Glomerular visceral epithelial cell (primary cell): Measurements from ENCODE around the gene NANOS3.
"Not testable (repeated sequence)": the region's sequence is repeated elsewhere in the genome, so short reads cannot be mapped to it uniquely, and the experiment has no call there.

Experiments used
- DNase-seq: peaks from one replicate; pipeline ENCODE4 v3.0.0-alpha.2; 2016; ENCODE audit errors: extremely low spot score

NANOS3 gene

GRCh38 chr19:13843104-13843921 lies 33.6 kb upstream of the NANOS3 start:
- peak; percentile 86 for DNase-seq

DNA sequence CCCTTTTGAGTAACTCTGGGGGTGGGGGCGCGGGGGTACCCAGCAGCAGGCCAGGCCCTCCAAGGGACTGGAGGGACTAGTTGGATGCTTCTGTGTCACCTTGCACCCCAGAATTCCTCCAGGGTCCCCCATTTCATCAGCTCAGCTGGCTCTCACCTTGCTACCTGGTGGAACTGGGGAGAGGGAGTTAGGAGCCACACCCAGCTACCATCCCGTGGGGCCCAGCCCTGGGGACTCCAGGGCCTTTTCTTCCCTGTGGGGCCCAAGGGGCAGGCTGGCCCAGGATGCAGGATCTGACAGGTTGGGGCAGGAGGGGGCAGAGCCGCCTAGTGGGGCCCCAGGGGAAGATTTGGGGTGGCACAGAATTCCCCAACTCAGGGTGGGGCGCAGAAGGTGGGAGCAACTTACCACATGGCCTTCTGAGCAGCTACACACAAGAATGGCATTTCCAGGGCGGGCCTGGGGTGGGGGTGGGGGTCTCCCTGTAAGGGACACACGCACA lies 32.8 kb upstream of the NANOS3 start:
- DNase-seq: no peak

DNA sequence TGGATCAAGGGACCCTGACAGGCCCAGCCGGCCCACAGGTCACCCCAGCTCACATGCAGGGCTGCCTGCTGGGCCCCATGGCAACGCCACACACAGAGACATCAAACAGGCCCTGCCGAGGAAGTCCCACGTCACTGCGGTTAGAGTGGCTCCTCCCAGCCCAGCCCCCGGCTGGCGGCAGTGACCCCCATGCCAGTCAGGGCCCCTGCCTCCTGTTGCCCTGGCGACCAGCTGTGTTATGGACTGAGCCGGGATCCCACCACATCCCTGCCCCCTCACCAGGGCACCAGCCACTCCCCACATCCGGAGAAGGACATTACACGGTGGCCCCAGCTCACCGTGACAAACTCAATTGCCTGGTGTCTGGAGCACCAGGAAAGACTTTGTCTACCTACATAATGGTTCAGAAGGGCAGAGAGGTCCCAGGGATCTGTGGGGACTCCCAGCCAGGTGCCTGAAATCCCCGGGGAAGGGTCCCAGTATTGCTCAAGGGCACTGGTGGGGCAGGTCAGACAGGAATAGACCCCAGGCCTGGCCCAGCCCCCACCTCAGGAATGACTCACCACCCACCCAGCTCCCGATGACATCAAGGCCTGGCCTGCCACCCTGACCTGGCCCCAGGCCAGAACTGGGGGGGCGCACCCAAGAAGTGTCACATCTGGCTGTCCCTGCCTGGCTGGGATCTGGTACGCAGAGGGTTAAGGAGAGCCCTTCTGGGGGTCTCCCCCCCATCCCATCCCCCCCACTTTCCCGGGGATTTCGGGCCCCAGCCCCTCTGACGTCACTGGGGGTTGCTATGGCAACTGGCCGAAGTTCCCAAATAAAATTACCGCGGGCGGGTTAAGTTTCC lies 30.2 kb upstream of the NANOS3 start:
- peak; percentile 99 for DNase-seq

GRCh38 chr19:13847407-13848339 lies 29.3 kb upstream of the NANOS3 start:
- peak; percentile 96 for DNase-seq

- DNase-seq: no peak
Observed at GRCh38 chr19:13848340-13848677, 28.6 kb upstream of the NANOS3 start.

DNA sequence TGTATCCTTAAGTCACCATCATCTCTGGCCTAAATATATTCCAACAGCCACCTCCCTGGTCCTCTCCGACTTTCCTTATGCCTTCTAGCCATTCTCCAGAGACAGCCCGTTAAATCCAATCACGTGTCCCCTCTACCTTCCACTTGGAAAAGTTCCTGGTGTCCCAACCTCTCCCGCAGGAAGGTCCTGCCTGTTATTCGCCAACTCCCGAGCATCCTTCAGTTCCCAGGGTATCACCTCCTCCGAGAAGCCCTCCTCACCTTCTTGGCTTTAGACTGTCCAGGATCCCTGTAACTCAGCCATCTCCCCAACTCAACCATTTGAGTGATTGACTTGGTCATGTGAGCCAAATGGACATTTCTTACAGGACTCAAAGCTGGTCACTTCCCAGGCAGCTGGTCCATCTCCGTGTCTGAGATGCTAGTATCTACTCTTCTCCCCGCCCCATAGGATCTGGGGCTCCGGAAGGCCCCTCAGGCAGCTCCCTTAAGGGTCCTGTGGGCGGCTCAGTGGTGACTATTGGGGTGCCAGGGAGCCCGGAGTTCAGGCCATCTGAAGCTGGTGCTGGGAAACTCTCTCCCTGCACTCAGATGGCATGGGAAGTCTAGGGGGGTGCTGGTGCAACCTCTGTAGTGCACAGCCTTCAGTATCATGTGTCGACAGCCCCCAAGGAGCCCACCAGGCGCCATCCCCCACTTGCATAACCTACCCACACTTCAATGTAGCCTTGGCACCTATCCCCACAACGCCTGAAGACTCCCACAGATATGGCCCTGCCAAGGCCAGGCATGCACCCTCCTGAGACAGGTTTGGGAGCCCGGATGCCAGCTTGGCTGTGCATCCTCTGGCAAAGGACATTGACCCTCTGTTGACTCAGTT lies 27.9 kb upstream of the NANOS3 start:
- no peak for DNase-seq

DNA sequence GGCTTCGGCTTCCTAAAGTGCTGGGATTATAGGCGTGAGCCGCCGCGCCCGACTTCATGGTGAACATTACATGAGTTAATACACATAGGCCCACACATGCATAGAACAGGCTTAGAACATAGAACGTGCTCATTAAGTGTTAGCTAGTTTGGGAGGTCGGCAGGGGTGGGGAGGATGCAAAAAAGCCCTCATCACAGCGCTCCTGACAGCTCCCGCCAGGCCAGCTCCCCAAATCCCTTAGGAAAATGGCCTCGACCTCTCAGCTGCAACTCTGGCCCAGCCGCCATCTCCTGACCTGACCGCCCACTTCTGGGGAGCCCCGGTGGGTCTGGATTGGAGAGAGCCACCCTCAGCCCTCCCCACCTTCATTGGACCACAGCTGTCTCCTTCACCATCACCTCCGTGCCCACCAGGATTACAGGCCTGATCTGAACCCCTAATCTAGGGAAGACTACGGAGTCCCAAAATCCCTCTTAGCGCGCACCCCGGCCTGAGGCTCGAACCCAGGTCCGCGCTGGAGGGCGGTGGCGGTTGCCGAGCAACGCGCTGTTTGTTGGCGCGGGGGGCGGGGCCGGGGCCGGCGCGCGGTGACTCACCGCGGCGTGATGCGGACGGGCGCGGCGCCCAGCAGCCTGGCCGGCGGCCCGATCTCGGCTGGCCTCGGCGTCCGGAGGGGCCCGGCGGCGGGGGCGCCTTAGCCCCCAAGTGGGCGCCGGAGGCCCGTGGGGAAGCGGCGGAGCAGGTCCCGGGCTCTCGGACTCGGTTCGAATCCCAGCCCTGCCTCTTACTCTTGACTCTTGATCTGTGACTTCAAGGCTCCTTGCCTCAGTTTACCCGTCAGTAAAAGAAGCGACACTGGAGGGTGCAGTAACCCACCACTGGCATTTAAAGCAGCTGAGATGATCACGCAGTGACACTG lies 26.7 kb upstream of the NANOS3 start:
- peak; percentile 91 for DNase-seq

DNA sequence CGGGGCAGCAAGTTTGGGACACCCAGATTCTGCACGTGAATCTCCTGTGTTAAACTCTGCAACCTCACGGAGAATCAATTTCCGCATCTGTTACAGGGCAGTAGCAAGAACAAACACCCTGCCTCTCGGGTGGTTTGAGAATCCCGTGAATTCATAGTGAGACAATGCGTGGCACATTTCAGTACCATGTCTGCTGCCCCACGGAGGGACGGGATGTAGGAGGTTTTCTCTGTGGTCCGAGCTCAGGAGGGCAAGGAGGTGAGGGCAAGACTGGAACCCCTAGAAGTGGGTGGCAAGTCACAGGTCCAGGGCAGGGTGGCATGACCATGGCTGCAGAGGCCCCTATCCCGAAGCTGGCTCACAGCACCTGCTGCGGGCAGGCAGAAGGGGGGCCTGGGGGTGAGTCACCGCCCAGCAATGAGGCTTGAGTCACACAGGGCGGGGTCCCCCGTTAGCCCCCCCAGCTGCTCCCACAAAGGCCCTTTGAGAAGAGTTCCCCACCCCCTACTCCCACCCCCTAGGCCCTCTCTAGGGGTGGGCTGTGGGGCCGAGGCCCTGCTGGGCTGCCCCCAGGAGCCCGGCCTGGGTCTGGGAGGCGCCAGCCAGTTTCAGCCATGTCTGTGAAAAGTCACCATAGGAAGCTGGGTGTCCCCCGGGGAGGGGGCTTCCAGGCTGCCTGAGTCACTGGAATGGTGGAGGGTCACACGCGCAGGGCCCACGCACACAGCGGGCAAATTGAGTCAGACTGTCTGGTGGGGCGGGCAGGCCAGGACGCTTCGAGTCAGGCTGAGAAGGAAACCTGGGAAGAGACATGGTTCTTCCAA lies 25.8 kb upstream of the NANOS3 start:
- DNase-seq: peak; percentile 99

- not testable (repeated sequence) for DNase-seq
Observed at GRCh38 chr19:13851734-13852114, 25.2 kb upstream of the NANOS3 start.

DNA sequence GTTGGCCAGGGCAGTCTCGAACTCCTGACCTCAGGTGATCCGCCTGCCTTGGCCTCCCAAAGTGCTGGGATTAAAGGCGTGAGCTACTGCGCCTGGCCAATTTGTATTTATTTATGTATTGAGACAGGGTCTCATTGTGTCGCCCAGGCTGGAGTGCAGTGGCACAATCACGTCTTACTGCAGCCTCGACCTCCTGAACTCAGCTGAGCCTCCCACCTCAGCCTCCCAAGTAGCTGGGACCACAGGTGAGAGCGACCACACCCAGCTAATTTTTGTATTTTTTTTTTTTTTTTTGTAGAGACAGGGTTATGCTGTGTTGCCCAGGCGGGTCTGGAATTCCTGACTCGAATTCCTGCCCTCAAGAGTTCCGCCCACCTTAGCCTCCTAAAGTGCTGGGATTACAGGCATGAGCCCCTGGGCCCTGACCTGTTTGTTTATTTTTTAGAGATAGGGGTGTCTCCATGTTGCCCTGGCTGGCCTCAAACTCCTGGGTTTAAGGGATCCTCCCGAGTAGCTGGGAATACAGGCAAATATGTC lies 24.7 kb upstream of the NANOS3 start:
- not testable (repeated sequence) for DNase-seq

GRCh38 chr19:13856497-13856896 lies 20.4 kb upstream of the NANOS3 start:
- DNase-seq: no peak

DNA sequence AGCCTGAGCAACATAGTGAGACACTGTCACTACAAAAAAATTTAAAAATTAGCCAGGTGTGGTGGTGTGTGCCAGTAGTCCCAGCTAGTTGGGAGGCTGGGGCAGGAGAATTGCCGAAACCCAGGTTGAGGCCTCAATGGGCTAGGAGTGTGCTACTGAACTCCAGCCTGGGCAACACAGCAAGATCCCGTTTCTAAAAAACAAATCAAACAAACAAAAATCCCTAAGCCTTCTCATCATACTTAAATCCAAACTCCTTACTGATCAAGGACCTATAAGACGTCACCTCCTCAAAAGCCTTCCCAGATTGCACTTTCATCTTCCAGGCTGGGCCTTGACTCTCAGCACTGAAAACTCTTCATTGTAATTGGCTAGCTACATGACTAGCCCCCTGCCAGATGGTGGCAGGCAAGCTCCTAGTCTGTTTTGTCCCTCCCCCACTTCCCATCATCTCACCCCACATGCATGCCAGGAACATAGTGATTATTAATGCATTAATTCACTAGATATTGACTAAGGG lies 17.5 kb upstream of the NANOS3 start:
- no peak for DNase-seq

GRCh38 chr19:13860679-13861391 lies 16.1 kb upstream of the NANOS3 start:
- no peak for DNase-seq

- no peak for DNase-seq
Observed at GRCh38 chr19:13861392-13861713, 15.6 kb upstream of the NANOS3 start.

- peak; percentile 95 for DNase-seq
Observed at GRCh38 chr19:13861714-13862531, 15.0 kb upstream of the NANOS3 start.

DNA sequence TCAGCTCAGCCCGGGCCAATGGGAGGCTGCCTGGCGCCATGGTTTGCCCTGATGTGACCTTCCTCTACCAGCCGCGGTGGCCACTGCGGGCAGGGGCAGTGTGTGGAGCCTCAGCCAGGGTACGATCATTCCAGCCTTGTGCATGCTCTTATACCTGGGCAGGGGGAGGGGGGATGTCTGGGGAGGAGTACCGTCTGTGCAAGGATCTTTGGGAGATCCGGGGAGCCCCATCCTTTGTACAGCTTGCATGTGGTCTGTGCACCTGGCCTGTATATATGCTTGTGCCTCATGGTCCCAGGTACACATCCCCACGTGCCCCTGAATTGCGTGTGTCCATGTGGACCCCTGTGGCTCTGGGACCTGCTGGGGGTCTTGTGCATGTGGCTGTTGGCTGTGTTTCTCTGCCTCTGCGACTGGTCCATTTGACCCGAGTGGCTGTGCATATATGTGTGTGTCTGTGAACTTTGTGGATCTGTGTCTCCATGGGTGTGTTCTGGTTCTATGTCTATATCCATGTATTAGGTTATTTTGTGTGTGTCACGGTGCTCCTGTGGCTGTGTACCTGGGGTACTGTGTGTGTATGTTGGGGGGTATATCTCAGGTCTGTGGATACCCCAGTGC lies 12.8 kb upstream of the NANOS3 start:
- DNase-seq: no peak
